HEK293 (cell line): ENCODE results near the gene SH3RF1.
A peak's percentile ranks its signal among the peaks of the same experiment; 100 is the strongest.

Source experiments
- GLIS2 ChIP-seq: fragments of 450-650 bp; formaldehyde crosslinking; IDR thresholded peaks from 2 replicates; pipeline ENCODE4 v1.5.1; 2016; ENCODE audit warnings: missing biosample characterization, missing genetic modification characterization
- KLF7 ChIP-seq: fragments of 450-650 bp; formaldehyde crosslinking; IDR thresholded peaks from 2 replicates; pipeline ENCODE4 v1.5.1; 2016; ENCODE audit warnings: missing biosample characterization, missing genetic modification characterization, borderline replicate concordance
- KLF8 ChIP-seq: fragments of 450-650 bp; formaldehyde crosslinking; IDR thresholded peaks from 2 replicates; pipeline ENCODE4 v1.5.1; 2016; ENCODE audit warnings: missing biosample characterization, missing genetic modification characterization
- PATZ1 ChIP-seq: fragments of 450-650 bp; formaldehyde crosslinking; IDR thresholded peaks from 2 replicates; pipeline ENCODE4 v1.5.1; 2016; ENCODE audit warnings: missing biosample characterization, missing genetic modification characterization
- PRDM6 ChIP-seq: fragments of 450-650 bp; formaldehyde crosslinking; IDR thresholded peaks from 2 replicates; pipeline ENCODE4 v1.5.1; 2017; ENCODE audit warnings: missing biosample characterization, missing genetic modification characterization
- ZBTB11 ChIP-seq: fragments of 450-650 bp; formaldehyde crosslinking; conservative IDR thresholded peaks from 2 replicates; pipeline ENCODE4 v1.5.1; 2016; ENCODE audit warnings: low read depth, missing biosample characterization, missing genetic modification characterization
- ZFHX2 ChIP-seq: fragments of 450-650 bp; formaldehyde crosslinking; conservative IDR thresholded peaks from 2 replicates; pipeline ENCODE4 v1.5.1; 2016; ENCODE audit warnings: missing biosample characterization, missing genetic modification characterization
- ZFP41 ChIP-seq: fragments of 450-650 bp; formaldehyde crosslinking; IDR thresholded peaks from 2 replicates; pipeline ENCODE4 v1.5.1; 2016; ENCODE audit warnings: missing biosample characterization, missing genetic modification characterization, borderline replicate concordance
- ZNF132 ChIP-seq: fragments of 450-650 bp; formaldehyde crosslinking; IDR thresholded peaks from 2 replicates; pipeline ENCODE4 v1.5.1; 2017; ENCODE audit warnings: missing biosample characterization, missing genetic modification characterization, borderline replicate concordance
- ZNF138 ChIP-seq: fragments of 450-650 bp; formaldehyde crosslinking; IDR thresholded peaks from 2 replicates; pipeline ENCODE4 v1.5.1; 2016; ENCODE audit warnings: missing biosample characterization, missing genetic modification characterization, borderline replicate concordance
- ZNF175 ChIP-seq: fragments of 450-650 bp; formaldehyde crosslinking; IDR thresholded peaks from 2 replicates; pipeline ENCODE4 v1.5.1; 2016; ENCODE audit warnings: missing biosample characterization, missing genetic modification characterization
- ZNF335 ChIP-seq: fragments of 450-650 bp; formaldehyde crosslinking; conservative IDR thresholded peaks from 2 replicates; pipeline ENCODE4 v1.5.1; 2016; ENCODE audit warnings: missing biosample characterization, missing genetic modification characterization
- ZNF514 ChIP-seq: fragments of 450-650 bp; formaldehyde crosslinking; IDR thresholded peaks from 2 replicates; pipeline ENCODE4 v1.5.1; 2016; ENCODE audit warnings: missing biosample characterization, missing genetic modification characterization
- ZNF530 ChIP-seq: fragments of 450-650 bp; formaldehyde crosslinking; IDR thresholded peaks from 2 replicates; pipeline ENCODE4 v1.5.1; 2016; ENCODE audit warnings: low read depth, missing biosample characterization, missing genetic modification characterization
- ZNF560 ChIP-seq: fragments of 450-650 bp; formaldehyde crosslinking; IDR thresholded peaks from 2 replicates; pipeline ENCODE4 v1.5.1; 2017; ENCODE audit warnings: missing biosample characterization, missing genetic modification characterization, borderline replicate concordance
- ZNF610 ChIP-seq: fragments of 450-650 bp; formaldehyde crosslinking; IDR thresholded peaks from 2 replicates; pipeline ENCODE4 v1.5.1; 2016; ENCODE audit warnings: missing biosample characterization, missing genetic modification characterization, borderline replicate concordance
- ZNF621 ChIP-seq: fragments of 450-650 bp; formaldehyde crosslinking; IDR thresholded peaks from 2 replicates; pipeline ENCODE4 v1.5.1; 2017; ENCODE audit warnings: missing biosample characterization, missing genetic modification characterization
- ZNF624 ChIP-seq: fragments of 450-650 bp; formaldehyde crosslinking; IDR thresholded peaks from 2 replicates; pipeline ENCODE4 v1.5.1; 2017; ENCODE audit warnings: missing biosample characterization, missing genetic modification characterization
- ZNF626 ChIP-seq: fragments of 450-650 bp; sonication (Bioruptor Pico); formaldehyde crosslinking; IDR thresholded peaks from 2 replicates; pipeline ENCODE4 v1.5.1; 2018; ENCODE audit warnings: missing biosample characterization, missing genetic modification characterization, inconsistent platforms
- ZNF654 ChIP-seq: fragments of 450-650 bp; formaldehyde crosslinking; IDR thresholded peaks from 2 replicates; pipeline ENCODE4 v1.5.1; 2016; ENCODE audit warnings: low read depth, missing biosample characterization, missing genetic modification characterization
- ZNF692 ChIP-seq: fragments of 450-650 bp; formaldehyde crosslinking; IDR thresholded peaks from 2 replicates; pipeline ENCODE4 v1.5.1; 2016; ENCODE audit warnings: missing biosample characterization, missing genetic modification characterization
- ZNF785 ChIP-seq: fragments of 450-650 bp; formaldehyde crosslinking; IDR thresholded peaks from 2 replicates; pipeline ENCODE4 v1.5.1; 2016; ENCODE audit warnings: missing biosample characterization, missing genetic modification characterization
- ZSCAN23 ChIP-seq: fragments of 450-650 bp; formaldehyde crosslinking; IDR thresholded peaks from 2 replicates; pipeline ENCODE4 v1.5.1; 2016; ENCODE audit warnings: missing biosample characterization, missing genetic modification characterization
- ZXDB ChIP-seq: fragments of 450-650 bp; formaldehyde crosslinking; IDR thresholded peaks from 2 replicates; pipeline ENCODE4 v1.5.1; 2016; ENCODE audit warnings: missing biosample characterization, missing genetic modification characterization
- TF ChIP-seq, protein P1 (sequence below): IDR thresholded peaks from 2 replicates; pipeline ENCODE4 v1.6.1; 2011; ENCODE audit warnings: mild to moderate bottlenecking, low read depth, low read length, borderline replicate concordance
- TF ChIP-seq, protein P2 (sequence below): sonication (generic); formaldehyde crosslinking; IDR thresholded peaks from 2 replicates; pipeline ENCODE4 v1.8.1; 2022; ENCODE audit warnings: mild to moderate bottlenecking, moderate library complexity, missing genetic modification reagents
- TF ChIP-seq, protein P3 (sequence below): fragments of 450-650 bp; IDR thresholded peaks from 2 replicates; pipeline ENCODE4 v1.5.1; 2018; ENCODE audit warnings: missing biosample characterization, mild to moderate bottlenecking, missing genetic modification characterization

SH3RF1 gene

DNA sequence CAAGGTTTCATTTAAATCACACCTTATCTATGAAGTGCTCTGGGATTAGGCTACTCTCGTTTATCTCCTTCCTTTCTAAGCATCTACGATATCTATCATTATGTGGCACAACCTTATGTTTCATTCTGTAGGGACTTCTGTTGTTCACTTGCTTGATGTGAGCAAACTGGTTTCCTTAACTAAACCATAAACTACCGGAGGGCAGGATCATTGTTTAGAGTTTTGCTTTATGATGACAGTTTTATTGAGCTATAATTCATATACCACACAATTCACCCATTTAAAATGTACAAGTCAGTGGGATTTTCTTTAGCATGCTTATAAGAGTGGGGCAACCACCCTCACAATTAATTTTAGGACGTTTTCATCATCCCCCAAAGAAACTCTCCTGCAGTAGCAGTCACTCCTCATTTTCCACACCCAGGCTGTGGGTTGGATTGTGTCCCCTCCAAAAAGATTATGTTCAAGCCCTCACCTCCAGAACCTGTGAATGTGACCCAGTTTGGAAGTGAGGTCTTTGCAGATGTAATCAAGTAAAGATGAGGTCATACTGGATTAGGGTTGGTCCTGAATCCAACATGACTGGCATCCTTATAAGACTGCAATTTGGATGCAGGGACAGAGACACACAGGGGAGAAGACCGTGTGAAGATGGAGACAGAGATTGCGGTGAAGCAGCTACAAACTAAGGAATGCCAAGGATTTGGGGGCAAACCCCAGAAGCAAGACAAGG, 42.1 kb upstream of the SH3RF1 start (continued):
- no peak for TF ChIP-seq ZFP41 (tag by site-specific recombination)
- TF ChIP-seq KLF7, result no peak
- 0 out of 2 replicates have a peak, but pooled peaks have one; percentile 32 for TF ChIP-seq ZNF692 (tag by site-specific recombination)
- TF ChIP-seq ZNF610 (tag by site-specific recombination), result no peak
- 0 out of 2 replicates have a peak, but pooled peaks have one; percentile 15 for TF ChIP-seq PATZ1 (tag by site-specific recombination)
- no peak for TF ChIP-seq KLF8
- TF ChIP-seq, protein P1, sequence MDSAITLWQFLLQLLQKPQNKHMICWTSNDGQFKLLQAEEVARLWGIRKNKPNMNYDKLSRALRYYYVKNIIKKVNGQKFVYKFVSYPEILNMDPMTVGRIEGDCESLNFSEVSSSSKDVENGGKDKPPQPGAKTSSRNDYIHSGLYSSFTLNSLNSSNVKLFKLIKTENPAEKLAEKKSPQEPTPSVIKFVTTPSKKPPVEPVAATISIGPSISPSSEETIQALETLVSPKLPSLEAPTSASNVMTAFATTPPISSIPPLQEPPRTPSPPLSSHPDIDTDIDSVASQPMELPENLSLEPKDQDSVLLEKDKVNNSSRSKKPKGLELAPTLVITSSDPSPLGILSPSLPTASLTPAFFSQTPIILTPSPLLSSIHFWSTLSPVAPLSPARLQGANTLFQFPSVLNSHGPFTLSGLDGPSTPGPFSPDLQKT, result no peak
- TF ChIP-seq ZNF175 (tag by site-specific recombination), result no peak
- no peak for TF ChIP-seq ZNF785 (tag by site-specific recombination)
- no peak for TF ChIP-seq ZNF514 (tag by site-specific recombination)
- TF ChIP-seq ZNF621 (tag by site-specific recombination), result no peak
- TF ChIP-seq ZNF560 (tag by site-specific recombination), result no peak
- TF ChIP-seq PRDM6 (tag by site-specific recombination), result peak; percentile 88
- TF ChIP-seq GLIS2 (tag by site-specific recombination), result no peak
- TF ChIP-seq ZSCAN23 (tag by site-specific recombination), result no peak
- no peak for TF ChIP-seq ZNF138
- peak; percentile 83 for TF ChIP-seq ZXDB
- TF ChIP-seq ZNF530, result no peak
- no peak for TF ChIP-seq ZNF624
- TF ChIP-seq, protein P2, sequence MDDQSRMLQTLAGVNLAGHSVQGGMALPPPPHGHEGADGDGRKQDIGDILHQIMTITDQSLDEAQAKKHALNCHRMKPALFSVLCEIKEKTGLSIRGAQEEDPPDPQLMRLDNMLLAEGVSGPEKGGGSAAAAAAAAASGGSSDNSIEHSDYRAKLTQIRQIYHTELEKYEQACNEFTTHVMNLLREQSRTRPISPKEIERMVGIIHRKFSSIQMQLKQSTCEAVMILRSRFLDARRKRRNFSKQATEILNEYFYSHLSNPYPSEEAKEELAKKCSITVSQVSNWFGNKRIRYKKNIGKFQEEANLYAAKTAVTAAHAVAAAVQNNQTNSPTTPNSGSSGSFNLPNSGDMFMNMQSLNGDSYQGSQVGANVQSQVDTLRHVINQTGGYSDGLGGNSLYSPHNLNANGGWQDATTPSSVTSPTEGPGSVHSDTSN, result no peak
- TF ChIP-seq, protein P3, sequence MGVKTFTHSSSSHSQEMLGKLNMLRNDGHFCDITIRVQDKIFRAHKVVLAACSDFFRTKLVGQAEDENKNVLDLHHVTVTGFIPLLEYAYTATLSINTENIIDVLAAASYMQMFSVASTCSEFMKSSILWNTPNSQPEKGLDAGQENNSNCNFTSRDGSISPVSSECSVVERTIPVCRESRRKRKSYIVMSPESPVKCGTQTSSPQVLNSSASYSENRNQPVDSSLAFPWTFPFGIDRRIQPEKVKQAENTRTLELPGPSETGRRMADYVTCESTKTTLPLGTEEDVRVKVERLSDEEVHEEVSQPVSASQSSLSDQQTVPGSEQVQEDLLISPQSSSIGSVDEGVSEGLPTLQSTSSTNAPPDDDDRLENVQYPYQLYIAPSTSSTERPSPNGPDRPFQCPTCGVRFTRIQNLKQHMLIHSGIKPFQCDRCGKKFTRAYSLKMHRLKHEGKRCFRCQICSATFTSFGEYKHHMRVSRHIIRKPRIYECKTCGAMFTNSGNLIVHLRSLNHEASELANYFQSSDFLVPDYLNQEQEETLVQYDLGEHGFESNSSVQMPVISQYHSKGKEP (tag by site-specific recombination), result peak; percentile 78
- no peak for TF ChIP-seq ZNF626
- TF ChIP-seq ZNF654 (tag by site-specific recombination), result no peak; the same call in 1 of the 2 replicates
- TF ChIP-seq ZFHX2, result peak; percentile 44
- no peak for TF ChIP-seq ZNF132 (tag by site-specific recombination)
- no peak for TF ChIP-seq ZNF335 (tag by site-specific recombination)
- TF ChIP-seq ZBTB11 (tag by site-specific recombination), result no peak
